ENCODE measurements around the gene BAK1.

DNA sequence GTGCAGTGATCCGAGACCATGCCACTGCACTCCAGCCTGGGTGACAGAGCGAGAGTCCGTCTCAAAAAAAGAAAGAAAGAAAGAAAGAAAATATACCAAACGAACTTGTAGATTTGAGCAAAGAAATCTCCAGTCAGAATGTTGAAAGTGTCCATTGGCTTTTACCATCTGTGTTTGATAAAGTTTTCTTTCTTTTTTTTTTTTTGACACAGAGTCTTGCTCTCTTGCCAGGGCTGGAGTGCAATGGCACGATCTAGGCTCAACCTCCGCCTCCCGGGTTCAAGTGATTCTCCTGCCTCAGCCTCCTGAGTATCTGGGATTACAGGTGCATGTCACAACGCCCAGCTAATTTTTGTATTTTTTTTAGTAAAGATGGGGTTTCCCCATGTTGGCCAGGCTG is 21.3 kb downstream of the BAK1 start:
- TF ChIP-seq, protein P1, sequence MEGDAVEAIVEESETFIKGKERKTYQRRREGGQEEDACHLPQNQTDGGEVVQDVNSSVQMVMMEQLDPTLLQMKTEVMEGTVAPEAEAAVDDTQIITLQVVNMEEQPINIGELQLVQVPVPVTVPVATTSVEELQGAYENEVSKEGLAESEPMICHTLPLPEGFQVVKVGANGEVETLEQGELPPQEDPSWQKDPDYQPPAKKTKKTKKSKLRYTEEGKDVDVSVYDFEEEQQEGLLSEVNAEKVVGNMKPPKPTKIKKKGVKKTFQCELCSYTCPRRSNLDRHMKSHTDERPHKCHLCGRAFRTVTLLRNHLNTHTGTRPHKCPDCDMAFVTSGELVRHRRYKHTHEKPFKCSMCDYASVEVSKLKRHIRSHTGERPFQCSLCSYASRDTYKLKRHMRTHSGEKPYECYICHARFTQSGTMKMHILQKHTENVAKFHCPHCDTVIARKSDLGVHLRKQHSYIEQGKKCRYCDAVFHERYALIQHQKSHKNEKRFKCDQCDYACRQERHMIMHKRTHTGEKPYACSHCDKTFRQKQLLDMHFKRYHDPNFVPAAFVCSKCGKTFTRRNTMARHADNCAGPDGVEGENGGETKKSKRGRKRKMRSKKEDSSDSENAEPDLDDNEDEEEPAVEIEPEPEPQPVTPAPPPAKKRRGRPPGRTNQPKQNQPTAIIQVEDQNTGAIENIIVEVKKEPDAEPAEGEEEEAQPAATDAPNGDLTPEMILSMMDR (IDR thresholded peaks at IDR 0.05): no peak
- TF ChIP-seq POLR2AphosphoS5 (IDR thresholded peaks at IDR 0.05): no peak
- TF ChIP-seq POLR2A (IDR thresholded peaks at IDR 0.05): no peak

Data from prostate gland (tissue), 2 donors.